Right cardiac atrium (tissue), 5 donors: ENCODE results near the gene SNX20. TPM values are rescaled to one million over a fixed set of nuclear protein-coding genes. Genes with fewer than 3 reads are reported as not detected.

Experiments
- ATAC-seq, 2 donors: fragments of 200-7000 bp; cut with Tn5 transposase; one replicate each; pipeline versions ENCODE4 v1.8.0 to v1.9.1; 2020; ENCODE audit warnings: moderate library complexity in 2 of 2, mild to moderate bottlenecking in 1 of 2
- DNase-seq, 3 donors: peaks; one replicate each; pipeline ENCODE4 v3.0.0-alpha.2; 2020
- H3K27ac ChIP-seq: one replicate; pipeline ENCODE4 v1.5.1; 2013; ENCODE audit warnings: mild to moderate bottlenecking, low read length, control low read depth, moderate library complexity
- H3K27me3 ChIP-seq: one replicate; pipeline ENCODE4 v1.6.1; 2013; ENCODE audit not compliant: control insufficient read depth, insufficient read depth
- H3K4me1 ChIP-seq: one replicate; pipeline ENCODE4 v1.6.1; 2013; ENCODE audit warnings: low read length; ENCODE audit not compliant: control insufficient read depth, insufficient read depth
- H3K4me3 ChIP-seq: one replicate; pipeline ENCODE4 v1.5.1; 2013; ENCODE audit warnings: low read length, control low read depth
- H3K9me3 ChIP-seq: one replicate; pipeline ENCODE4 v1.6.1; 2013; ENCODE audit warnings: low read length; ENCODE audit not compliant: control insufficient read depth
- WGBS: extraction: QIAGEN DNeasy Blood & Tissue Kit; methylation state at CpG from one replicate; pipeline ENCODE4 v1.1.7; 2013; 5-methylcytosine and 5-hydroxymethylcytosine counted together
- intact Hi-C, 4 donors: fragments of 100-400 bp; cut with DNase I; formaldehyde crosslinking; loops; one replicate each; pipeline versions ENCODE4 v1.11.0 to v1.14.0; 2022 to 2023
- polyA plus RNA-seq: library from polyadenylated mRNA; stranded (reverse); fragments of 200-250 nt; gene quantifications from one replicate; pipeline ENCODE4 v1.2.3, GENCODE V29; 2013
- total RNA-seq, 4 donors: library from RNA; stranded (reverse); fragmentation: NEBNext Ultra II Directional; extraction: Animal tissue kit (Norgen Biotek cat#: 25700); gene quantifications; one replicate each; pipeline ENCODE4 v1.2.1, GENCODE V29; 2021
- donor health status: healthy with polysubstance abuse.
- donor health status: DM: no; HTN: yes; CAD: no.
- donor health status: DM: no; HTN: no; CAD: no.
- donor health status: DM: no; HTN: yes; CAD: no; lungs with severe emphysema.
- donor health status: DM: yes; HTN: yes; CAD: no.

The SNX20 gene
- total and polyA plus RNA-seq, 5 donors = 0.34 to 1.7 (median 1.3) TPM

GRCh38 chr16:50717091-50717490 lies 36.0 kb upstream of the SNX20 start:
- H3K4me3 ChIP-seq = no peak overlapping the region
- no peak for DNase-seq
- H3K27ac ChIP-seq = no peak overlapping the region
- no peak for ATAC-seq
- H3K27me3 ChIP-seq = no peaks in the 10 kb centered on the region
- WGBS = 68% methylated on average over 4 of the region's 4 CpGs
- H3K9me3 ChIP-seq = no peaks in the 10 kb centered on the region
- H3K4me1 ChIP-seq = no peaks in the 10 kb centered on the region
- intact Hi-C loops = no loop called here

GRCh38 chr16:50712956-50713355 lies 31.8 kb upstream of the SNX20 start:
- H3K4me1 ChIP-seq = no peaks in the 10 kb centered on the region
- no peak overlapping the region for H3K27ac ChIP-seq
- no peaks in the 10 kb centered on the region for H3K27me3 ChIP-seq
- 67% methylated on average over 4 of the region's 4 CpGs for WGBS
- ATAC-seq (no peak), DNase-seq (no peak)
- no peaks in the 10 kb centered on the region for H3K9me3 ChIP-seq
- intact Hi-C loops = no loop called here
- no peak overlapping the region for H3K4me3 ChIP-seq

DNA sequence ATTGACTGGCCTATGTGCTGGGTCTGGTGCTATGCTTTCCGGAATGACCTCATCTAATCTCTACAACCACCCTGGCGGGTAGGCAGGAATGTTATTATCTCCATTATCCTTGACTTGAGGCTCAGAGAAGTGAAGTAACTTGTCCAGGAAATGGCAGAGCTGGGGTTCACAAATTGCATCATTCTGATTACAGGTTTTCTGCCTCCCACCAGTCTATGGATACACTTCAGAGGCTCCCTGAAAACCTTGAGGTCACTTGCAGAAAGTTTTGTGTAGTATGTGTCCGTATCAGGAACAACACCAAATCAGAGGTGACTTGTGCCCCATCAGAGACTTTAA lies 31.4 kb upstream of the SNX20 start:
- Histone ChIP-seq H3K4me1 (no peaks in the 10 kb centered on the region), H3K4me3 (no peak overlapping the region), H3K27me3 (no peaks in the 10 kb centered on the region), H3K27ac (no peak overlapping the region), H3K9me3 (no peaks in the 10 kb centered on the region)
- no peak for DNase-seq
- intact Hi-C loops = no loop called here
- no peak for ATAC-seq
- WGBS = 51% methylated on average over 3 of the region's 3 CpGs

DNA sequence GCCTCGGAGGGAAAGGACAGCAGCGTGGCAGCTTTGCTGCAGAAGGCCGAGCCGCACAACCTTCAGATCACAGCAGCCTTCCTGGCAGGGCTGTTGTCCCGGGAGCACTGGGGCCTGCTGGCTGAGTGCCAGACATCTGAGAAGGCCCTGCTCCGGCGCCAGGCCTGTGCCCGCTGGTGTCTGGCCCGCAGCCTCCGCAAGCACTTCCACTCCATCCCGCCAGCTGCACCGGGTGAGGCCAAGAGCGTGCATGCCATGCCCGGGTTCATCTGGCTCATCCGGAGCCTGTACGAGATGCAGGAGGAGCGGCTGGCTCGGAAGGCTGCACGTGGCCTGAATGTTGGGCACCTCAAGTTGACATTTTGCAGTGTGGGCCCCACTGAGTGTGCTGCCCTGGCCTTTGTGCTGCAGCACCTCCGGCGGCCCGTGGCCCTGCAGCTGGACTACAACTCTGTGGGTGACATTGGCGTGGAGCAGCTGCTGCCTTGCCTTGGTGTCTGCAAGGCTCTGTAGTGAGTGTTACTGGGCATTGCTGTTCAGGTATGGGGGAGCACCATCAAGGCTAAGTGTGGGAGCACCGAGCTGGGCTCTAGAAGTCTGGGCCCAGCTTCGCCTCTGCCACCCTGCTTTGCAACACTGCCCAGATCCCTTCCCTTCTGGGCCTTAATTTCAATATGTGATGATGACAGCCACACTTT lies 30.9 kb upstream of the SNX20 start:
- Histone ChIP-seq H3K9me3 (no peaks in the 10 kb centered on the region), H3K27me3 (no peaks in the 10 kb centered on the region), H3K4me3 (no peak overlapping the region), H3K27ac (no peak overlapping the region), H3K4me1 (no peaks in the 10 kb centered on the region)
- intact Hi-C loops = no loop called here
- peak; percentile 48 to 61 for ATAC-seq
- 67% methylated on average over 25 of the region's 25 CpGs for WGBS
- peak; percentile 43 to 81 (median 78) for DNase-seq

DNA sequence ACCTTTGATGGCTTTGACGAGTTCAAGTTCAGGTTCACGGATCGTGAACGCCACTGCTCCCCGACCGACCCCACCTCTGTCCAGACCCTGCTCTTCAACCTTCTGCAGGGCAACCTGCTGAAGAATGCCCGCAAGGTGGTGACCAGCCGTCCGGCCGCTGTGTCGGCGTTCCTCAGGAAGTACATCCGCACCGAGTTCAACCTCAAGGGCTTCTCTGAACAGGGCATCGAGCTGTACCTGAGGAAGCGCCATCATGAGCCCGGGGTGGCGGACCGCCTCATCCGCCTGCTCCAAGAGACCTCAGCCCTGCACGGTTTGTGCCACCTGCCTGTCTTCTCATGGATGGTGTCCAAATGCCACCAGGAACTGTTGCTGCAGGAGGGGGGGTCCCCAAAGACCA lies 29.9 kb upstream of the SNX20 start:
- ATAC-seq (no peak), DNase-seq (no peak)
- H3K27ac ChIP-seq = no peak overlapping the region
- WGBS = 96% methylated on average over 21 of the region's 21 CpGs
- H3K4me3 ChIP-seq = no peak overlapping the region
- no peaks in the 10 kb centered on the region for H3K4me1 ChIP-seq
- H3K27me3 ChIP-seq = no peaks in the 10 kb centered on the region
- intact Hi-C loops = no loop called here
- no peaks in the 10 kb centered on the region for H3K9me3 ChIP-seq

DNA sequence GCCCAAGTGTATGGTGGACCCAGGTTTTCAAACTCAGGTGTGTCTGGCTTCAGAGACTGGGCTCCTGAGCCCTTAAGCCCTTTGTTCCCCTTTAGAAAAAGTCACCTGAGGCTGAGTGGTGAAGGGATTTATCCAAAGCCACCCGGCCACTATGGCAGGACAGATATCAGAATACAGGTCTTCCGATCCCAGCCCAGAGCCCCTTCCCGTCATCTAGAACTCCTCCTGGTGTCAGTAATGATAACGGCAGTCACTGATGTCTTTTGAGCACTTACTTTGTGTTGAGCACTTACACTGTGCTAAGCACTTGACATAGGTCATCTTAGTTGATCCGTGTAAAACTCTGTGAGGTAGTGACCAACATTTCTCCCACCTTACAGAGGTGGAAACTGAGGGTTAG lies 28.9 kb upstream of the SNX20 start:
- ATAC-seq (no peak), DNase-seq (no peak)
- no peaks in the 10 kb centered on the region for H3K4me1 ChIP-seq
- H3K27me3 ChIP-seq = no peaks in the 10 kb centered on the region
- no peak overlapping the region for H3K27ac ChIP-seq
- no peak overlapping the region for H3K4me3 ChIP-seq
- intact Hi-C loops = no loop called here
- WGBS = 74% methylated on average over 5 of the region's 5 CpGs
- no peaks in the 10 kb centered on the region for H3K9me3 ChIP-seq

- DNase-seq = no peak
- intact Hi-C loops = no loop called here
- Histone ChIP-seq H3K4me1 (no peaks in the 10 kb centered on the region), H3K9me3 (no peaks in the 10 kb centered on the region), H3K27ac (no peak overlapping the region), H3K4me3 (no peak overlapping the region), H3K27me3 (no peaks in the 10 kb centered on the region)
- 66% methylated on average over 8 of the region's 8 CpGs for WGBS
- ATAC-seq = peak; percentile 32 to 37
Observed at GRCh38 chr16:50709061-50709684, 28.1 kb upstream of the SNX20 start.

DNA sequence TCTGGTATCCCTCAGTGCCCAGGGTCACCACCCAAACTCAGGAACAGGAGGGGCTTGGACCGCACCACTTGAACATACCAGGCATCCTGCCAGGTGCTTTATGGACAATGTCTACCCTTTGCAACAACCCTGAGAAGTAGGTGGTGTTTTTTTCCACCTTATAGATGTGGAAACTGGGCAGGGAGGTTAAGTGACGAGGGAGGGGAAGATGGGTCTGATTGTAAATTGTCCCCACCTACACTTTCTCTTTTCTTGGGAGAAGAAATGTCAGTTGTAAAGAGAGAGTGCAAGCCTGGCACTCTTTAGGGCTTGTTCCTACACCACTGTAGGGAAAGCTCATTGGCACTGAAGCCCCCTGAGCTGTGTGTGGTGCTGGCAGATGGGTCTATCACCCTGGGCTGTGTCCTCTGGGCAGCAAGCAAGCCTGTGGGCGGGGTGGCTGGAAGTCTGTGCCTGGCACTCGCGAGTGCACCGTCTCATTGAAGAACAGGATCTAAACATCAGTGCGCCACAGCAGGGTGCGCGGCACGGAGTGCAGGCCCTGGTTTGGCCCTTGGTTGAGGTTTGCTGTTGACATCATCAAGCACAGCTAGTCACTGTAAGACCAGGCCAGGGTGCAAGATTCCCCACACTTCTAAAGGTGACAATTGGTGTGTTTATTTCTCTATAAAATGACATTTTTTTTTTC lies 27.4 kb upstream of the SNX20 start:
- 77% methylated on average over 10 of the region's 10 CpGs for WGBS
- DNase-seq (peak in 1 of 3 donors; percentile 65), ATAC-seq (no peak)
- Histone ChIP-seq H3K4me1 (no peaks in the 10 kb centered on the region), H3K27ac (no peak overlapping the region), H3K4me3 (no peak overlapping the region), H3K9me3 (peaks cover 5% of the 10 kb centered on the region), H3K27me3 (no peaks in the 10 kb centered on the region)
- intact Hi-C loops = no loop called here

- DNase-seq (no peak), ATAC-seq (no peak)
- WGBS = 61% methylated on average over 3 of the region's 3 CpGs
- intact Hi-C loops = no loop called here
- Histone ChIP-seq H3K27me3 (no peaks in the 10 kb centered on the region), H3K9me3 (peaks cover 5% of the 10 kb centered on the region), H3K27ac (no peak overlapping the region), H3K4me3 (no peak overlapping the region), H3K4me1 (no peaks in the 10 kb centered on the region)
Observed at GRCh38 chr16:50706250-50706649, 25.1 kb upstream of the SNX20 start.

DNA sequence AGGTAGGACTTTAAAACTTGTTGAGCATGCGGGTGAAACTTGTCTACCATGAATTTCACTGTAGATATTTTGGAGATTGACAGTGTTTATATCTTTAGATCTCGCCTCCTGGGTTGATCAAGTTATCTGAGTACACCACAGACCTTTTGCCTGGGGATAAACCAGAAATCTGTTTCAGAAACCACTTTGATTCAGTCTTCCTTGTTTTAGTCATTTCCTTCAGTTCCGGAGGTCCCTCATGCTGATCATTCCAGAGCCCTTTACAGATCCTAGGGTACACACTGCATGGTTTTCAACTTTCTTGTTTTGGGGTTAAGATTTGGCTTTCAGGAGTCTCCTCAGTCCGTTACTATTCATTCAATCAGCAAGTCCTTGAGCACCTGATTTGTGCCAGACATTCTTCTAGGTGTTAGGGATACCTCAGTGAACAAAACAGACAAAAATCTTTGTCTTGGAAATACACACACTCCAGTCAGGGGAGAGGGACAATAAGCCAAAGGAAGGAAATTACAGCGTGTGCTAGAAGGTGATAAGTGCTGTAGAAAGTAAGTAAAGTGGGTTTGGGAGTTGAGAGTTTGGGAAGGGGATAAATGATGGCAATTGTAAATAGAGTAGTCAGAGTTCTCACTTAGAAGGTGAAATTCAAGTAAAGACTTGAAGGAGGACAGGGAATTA lies 24.5 kb upstream of the SNX20 start:
- 67% methylated on average over 5 of the region's 5 CpGs for WGBS
- H3K4me1 ChIP-seq = no peaks in the 10 kb centered on the region
- H3K27ac ChIP-seq = no peak overlapping the region
- no peak for DNase-seq
- no peaks in the 10 kb centered on the region for H3K27me3 ChIP-seq
- no peak overlapping the region for H3K4me3 ChIP-seq
- H3K9me3 ChIP-seq = peaks cover 5% of the 10 kb centered on the region
- intact Hi-C loops = no loop called here
- no peak for ATAC-seq

DNA sequence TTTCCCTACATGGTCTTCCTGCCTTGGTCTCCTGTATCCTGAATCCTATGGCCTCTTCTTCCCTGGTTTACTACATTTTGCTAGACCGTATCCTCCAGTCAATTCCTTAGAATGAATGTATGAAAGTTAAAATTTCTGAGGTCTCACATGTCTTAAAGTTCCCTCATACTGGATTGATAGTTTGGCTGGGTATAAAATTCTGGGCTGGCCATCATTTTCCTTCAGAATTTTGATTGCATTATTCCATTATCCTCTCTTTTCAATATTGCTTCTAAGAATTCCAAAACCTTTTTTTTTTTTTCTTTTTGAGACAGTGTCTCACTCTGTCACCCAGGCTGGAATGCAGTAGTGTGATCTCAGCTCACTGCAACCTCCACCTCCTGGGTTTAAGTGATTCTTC lies 23.1 kb upstream of the SNX20 start:
- H3K4me1 ChIP-seq = no peaks in the 10 kb centered on the region
- no peak for DNase-seq
- H3K27me3 ChIP-seq = no peaks in the 10 kb centered on the region
- ATAC-seq = no peak
- no peak overlapping the region for H3K4me3 ChIP-seq
- WGBS = 81% methylated on average over 1 of the region's 1 CpG
- H3K9me3 ChIP-seq = peaks cover 5% of the 10 kb centered on the region
- intact Hi-C loops = no loop called here
- H3K27ac ChIP-seq = no peak overlapping the region
